Panc1 (cell line): ENCODE results near the gene APOBR. TPM values are rescaled to one million over a fixed set of nuclear protein-coding genes. Genes with fewer than 3 reads are reported as not detected.

Source experiments
- ATAC-seq: fragments of 200-7000 bp; cut with Tn5 transposase; 2 replicates; pipeline ENCODE4 v1.9.1; 2020; ENCODE audit warnings: mild to moderate bottlenecking, moderate library complexity
- BruUV-seq: library from RNA; stranded (reverse); fragments of 400-500 nt; replicated peaks from 2 replicates; lab custom pipeline; 2021; lab: Mats Ljungman, UMichigan
- CTCF ChIA-PET: fragments of 300-600 bp; sonication (Branson Sonifier 250); formaldehyde crosslinking; loops from one replicate; lab custom pipeline; 2022; ENCODE audit warnings: antibody characterized with exemption; lab: Charles Lee
- POLR2A ChIA-PET: fragments of 300-600 bp; sonication (Branson Sonifier 250); formaldehyde crosslinking; loops from one replicate; lab custom pipeline; 2022; ENCODE audit warnings: antibody characterized with exemption; lab: Charles Lee
- DNase-seq: peaks from one replicate; pipeline ENCODE4 v3.0.0-alpha.2; 2010; ENCODE audit warnings: low read depth, low spot score
- H3K27ac ChIP-seq: 2 replicates; pipeline ENCODE4 v1.5.1; 2011; ENCODE audit warnings: mild to moderate bottlenecking, low read length, inconsistent platforms
- H3K27me3 ChIP-seq: fragments of 200-500 bp; sonication (Bioruptor generic); 2 replicates; pipeline ENCODE4 v1.6.0; 2014; ENCODE audit warnings: low read length, inconsistent platforms; ENCODE audit not compliant: control insufficient read depth, insufficient read depth
- H3K36me3 ChIP-seq: fragments of 200-500 bp; sonication (Bioruptor generic); 2 replicates; pipeline ENCODE4 v1.5.1; 2014; ENCODE audit warnings: inconsistent platforms, mild to moderate bottlenecking, low read length, moderate library complexity; ENCODE audit not compliant: control insufficient read depth, insufficient read depth
- H3K4me1 ChIP-seq: 2 replicates; pipeline ENCODE4 v1.5.1; 2011; ENCODE audit warnings: inconsistent platforms, mild to moderate bottlenecking, low read length, moderate library complexity; ENCODE audit not compliant: control insufficient read depth, insufficient read depth
- H3K4me3 ChIP-seq, 2 experiments: 2 replicates each; pipeline ENCODE4 v1.5.1; 2011 to 2012; ENCODE audit warnings: low read depth in 2 of 2, low read length in 2 of 2, mild to moderate bottlenecking in 2 of 2, inconsistent platforms in 1 of 2, moderate library complexity in 1 of 2
- H3K9me3 ChIP-seq: fragments of 200-500 bp; sonication (Bioruptor generic); 2 replicates; pipeline ENCODE4 v1.5.1; 2014; ENCODE audit warnings: low read depth, mild to moderate bottlenecking, inconsistent platforms, low read length, moderate library complexity; ENCODE audit not compliant: control insufficient read depth, insufficient read depth
- CTCF ChIP-seq: fragments of 450-650 bp; IDR thresholded peaks from 2 replicates; pipeline ENCODE4 v1.5.1; 2017; ENCODE audit warnings: mild to moderate bottlenecking
- POLR2AphosphoS5 ChIP-seq: IDR thresholded peaks from 2 replicates; pipeline ENCODE4 v1.6.1; 2012; ENCODE audit warnings: mild to moderate bottlenecking, low read depth, low read length, moderate library complexity
- REST ChIP-seq, 2 experiments: IDR thresholded peaks; 2 replicates each; pipeline ENCODE4 v1.6.1; 2011 to 2012; ENCODE audit warnings: low read depth in 2 of 2, control low read depth in 1 of 2, low read length in 1 of 2, mild to moderate bottlenecking in 1 of 2, moderate library complexity in 1 of 2; ENCODE audit not compliant: insufficient read depth in 1 of 2
- SIN3A ChIP-seq: IDR thresholded peaks from 2 replicates; pipeline ENCODE4 v1.6.1; 2012; ENCODE audit warnings: low read depth, mild to moderate bottlenecking, low read length, moderate library complexity, borderline replicate concordance; ENCODE audit not compliant: insufficient read depth
- TCF7L2 ChIP-seq: IDR thresholded peaks from 2 replicates; pipeline ENCODE4 v1.6.1; 2011; ENCODE audit warnings: mild to moderate bottlenecking, low read depth, low read length, inconsistent platforms
- in situ Hi-C: cut with HindIII; loops from 2 replicates; pipeline ENCODE4 v1.10.0; 2016; ENCODE audit warnings: low sequenced_read_pairs, low pct_unique_long_range_greater_than_20kb
- intact Hi-C: fragments of 100-400 bp; cut with micrococcal nuclease; formaldehyde crosslinking; loops from one replicate; pipeline ENCODE4 v1.10.0; 2022; ENCODE audit not compliant: unreplicated experiment
- total RNA-seq: library from RNA; stranded (reverse); gene quantifications from one replicate; pipeline ENCODE4 v1.2.1, GENCODE V29; 2021; ENCODE audit not compliant: unreplicated experiment

Gene APOBR
- total RNA-seq, 1 experiment from 2014 or later, result 0.13 TPM

DNA sequence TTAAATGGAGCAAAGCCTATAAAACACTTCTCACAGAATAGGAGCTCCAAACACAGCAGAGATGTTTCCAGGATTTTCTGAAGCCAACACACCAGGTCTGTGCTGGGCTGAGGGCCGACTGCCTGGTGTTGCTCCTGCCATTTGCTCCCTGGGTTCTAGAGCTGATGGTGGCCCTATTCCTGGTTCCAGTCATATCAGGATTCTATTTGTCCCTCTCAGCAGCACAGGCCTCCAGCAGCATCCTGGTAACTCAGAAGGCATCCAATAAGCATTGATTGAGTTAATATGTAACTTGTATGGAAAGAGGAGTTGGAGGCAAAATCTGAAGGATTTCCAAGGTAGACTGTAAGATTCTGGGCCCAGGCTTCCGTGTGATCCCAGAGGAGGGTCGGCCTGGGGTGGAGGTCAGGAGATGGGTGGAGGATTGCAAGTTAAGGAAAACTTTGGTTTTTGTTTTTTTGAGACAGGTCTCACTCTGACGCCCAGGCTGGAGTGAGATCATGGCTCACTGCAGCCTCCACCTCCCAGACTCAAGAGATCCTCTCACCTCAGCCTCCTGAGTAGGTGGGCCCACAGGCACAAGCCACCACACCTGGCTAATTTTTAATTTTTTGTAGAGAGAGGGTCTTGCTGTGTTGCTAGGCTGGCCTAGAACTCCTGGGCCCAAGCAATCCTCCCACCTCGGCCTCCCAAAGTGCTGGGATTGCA is 38.7 kb downstream of the APOBR start:
- intact Hi-C loops (no loop called here), in situ Hi-C loops (no loop called here)
- Histone ChIP-seq H3K4me3 (no peak overlapping the region), H3K27me3 (no peaks in the 10 kb centered on the region), H3K4me1 (no peaks in the 10 kb centered on the region), H3K27ac (no peak overlapping the region), H3K9me3 (no peaks in the 10 kb centered on the region), H3K36me3 (no peaks in the 10 kb centered on the region)
- 0 out of 2 replicates have a peak, but pooled peaks have one; percentile 40 for ATAC-seq
- BruUV-seq, result no TSS peak
- ChIA-PET POLR2A (no interaction called here), CTCF (no interaction called here)
- DNase-seq, result no peak
- no peak for TF ChIP-seq POLR2AphosphoS5
- no peak for TF ChIP-seq SIN3A
- TF ChIP-seq TCF7L2, result no peak
- no peak for TF ChIP-seq CTCF
- no peak for TF ChIP-seq REST (IDR thresholded peaks at IDR 0.05; ENCODE audit: insufficient read depth in 1 of 2, low read depth in 2 of 2, low read length in 1 of 2)

DNA sequence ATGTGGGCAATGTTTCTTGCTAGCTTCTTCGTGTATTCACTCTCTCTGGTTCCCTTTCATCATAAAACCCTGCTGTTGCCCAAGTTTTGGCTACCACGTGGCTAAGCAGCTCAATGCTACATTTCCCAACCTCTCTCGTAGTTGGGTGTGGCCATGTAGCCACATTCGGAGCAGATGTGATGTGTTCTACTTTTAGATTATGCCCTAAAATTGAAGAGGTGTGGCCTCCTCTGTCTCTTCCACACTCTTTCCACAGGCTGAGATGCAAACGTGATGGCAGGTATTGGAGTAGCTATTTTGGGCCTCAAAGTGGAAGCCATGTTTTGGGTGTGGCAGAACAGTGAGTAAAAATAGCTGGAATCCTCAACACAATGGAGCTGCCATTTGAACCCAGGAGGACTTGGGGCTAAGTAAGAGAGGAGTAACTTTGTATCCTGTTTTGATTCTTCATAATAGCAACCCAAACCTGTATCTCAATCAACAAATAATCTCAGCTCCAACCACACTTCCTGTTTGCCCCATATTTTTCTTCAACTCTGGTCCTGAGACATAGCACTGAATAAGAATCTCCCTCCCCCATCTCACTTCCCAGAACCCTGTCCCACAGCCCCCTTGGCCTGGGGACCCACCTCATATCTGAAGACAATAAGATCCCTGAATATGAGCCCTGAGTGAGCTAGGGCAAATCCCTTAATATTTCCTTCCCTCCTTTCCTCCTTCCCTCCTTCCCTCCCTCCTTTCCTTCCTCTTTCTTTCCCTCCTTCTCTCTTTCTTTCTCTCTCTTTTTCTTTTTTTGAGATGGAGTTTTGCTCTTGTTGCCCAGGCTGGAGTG is 40.3 kb downstream of the APOBR start:
- no peak overlapping the region for H3K4me3 ChIP-seq
- TF ChIP-seq CTCF, result no peak
- TF ChIP-seq REST (IDR thresholded peaks at IDR 0.05; ENCODE audit: insufficient read depth in 1 of 2, low read depth in 2 of 2, low read length in 1 of 2), result no peak
- no peak for TF ChIP-seq SIN3A
- TF ChIP-seq TCF7L2, result no peak
- TF ChIP-seq POLR2AphosphoS5, result no peak; the same call in 1 of the 2 replicates

More for the DNA sequence above, 40.3 kb downstream of the APOBR start:
- Histone ChIP-seq H3K27me3 (no peaks in the 10 kb centered on the region), H3K4me1 (peaks cover 8% of the 10 kb centered on the region; the same call in 1 of the 2 replicates), H3K9me3 (no peaks in the 10 kb centered on the region), H3K27ac (no peak overlapping the region), H3K36me3 (no peaks in the 10 kb centered on the region)
- no peak for DNase-seq
- BruUV-seq, result TSS peak; percentile 24
- in situ Hi-C loops, result no loop called here
- ChIA-PET POLR2A (no interaction called here), CTCF (no interaction called here)
- ATAC-seq, result no peak
- intact Hi-C loops, result no loop called here
